ENCODE results near the gene HOXA3. TPM values are rescaled to one million over a fixed set of nuclear protein-coding genes. Genes with fewer than 3 reads are reported as not detected.

HOXA3 gene
- total RNA-seq, 2 experiments from 2014 or later, result not detected

DNA sequence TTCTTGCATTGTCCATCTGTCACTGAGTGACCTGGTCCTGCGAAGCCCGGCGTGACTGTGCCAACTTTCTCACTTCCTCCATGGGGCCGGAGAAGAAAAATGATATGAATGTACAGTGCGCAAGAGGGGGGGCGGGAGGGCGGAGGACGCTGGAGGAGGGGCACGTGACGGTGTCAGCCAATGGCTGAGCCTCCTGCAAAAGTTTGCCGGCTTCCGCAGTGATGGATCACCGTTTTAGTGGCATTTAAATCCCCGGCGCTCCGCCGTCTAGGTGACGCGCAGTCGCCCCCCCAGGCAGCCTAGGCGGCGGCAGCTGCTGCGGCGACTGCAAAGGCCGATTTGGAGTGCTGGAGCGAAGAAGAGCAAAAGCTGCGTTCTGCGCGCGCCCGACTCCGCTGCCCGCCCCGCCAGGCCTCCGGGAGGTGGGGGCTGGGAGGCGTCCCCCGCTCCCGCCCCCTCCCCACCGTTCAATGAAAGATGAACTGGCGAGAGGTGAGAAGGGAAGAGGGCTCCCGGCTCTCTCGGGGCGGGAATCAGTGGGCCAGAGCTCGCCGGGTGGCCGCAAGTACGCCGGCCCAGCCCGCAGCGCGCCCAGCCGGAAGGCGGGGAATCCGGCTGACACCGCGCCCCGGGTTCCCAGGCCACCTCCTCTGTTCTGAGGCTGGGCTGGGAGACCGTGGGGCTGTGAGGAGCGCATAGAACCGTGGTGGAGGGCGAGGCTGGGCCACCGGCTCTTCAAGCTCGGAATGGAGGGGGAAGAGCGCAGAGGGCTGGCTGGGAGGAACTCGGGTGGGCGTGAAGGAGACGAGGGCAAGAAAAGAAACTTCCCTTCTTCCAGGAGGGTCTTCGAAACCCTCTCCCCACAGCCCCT is 56.3 kb downstream of the HOXA3 start, which contains the start of gene HOXA1:
TSS of gene HOXA1 (minus strand) at position 104 of the 871 bp plus-strand sequence. CDS start at position 16, 88 bp downstream.
- CTCF ChIA-PET, result interaction anchor here (0.6 to 2.4 kb wide), 4 partner anchors 9 to 65 kb away, joined by 3 to 9 read pairs (median 4); no protein-coding TSS in a partner anchor

DNA sequence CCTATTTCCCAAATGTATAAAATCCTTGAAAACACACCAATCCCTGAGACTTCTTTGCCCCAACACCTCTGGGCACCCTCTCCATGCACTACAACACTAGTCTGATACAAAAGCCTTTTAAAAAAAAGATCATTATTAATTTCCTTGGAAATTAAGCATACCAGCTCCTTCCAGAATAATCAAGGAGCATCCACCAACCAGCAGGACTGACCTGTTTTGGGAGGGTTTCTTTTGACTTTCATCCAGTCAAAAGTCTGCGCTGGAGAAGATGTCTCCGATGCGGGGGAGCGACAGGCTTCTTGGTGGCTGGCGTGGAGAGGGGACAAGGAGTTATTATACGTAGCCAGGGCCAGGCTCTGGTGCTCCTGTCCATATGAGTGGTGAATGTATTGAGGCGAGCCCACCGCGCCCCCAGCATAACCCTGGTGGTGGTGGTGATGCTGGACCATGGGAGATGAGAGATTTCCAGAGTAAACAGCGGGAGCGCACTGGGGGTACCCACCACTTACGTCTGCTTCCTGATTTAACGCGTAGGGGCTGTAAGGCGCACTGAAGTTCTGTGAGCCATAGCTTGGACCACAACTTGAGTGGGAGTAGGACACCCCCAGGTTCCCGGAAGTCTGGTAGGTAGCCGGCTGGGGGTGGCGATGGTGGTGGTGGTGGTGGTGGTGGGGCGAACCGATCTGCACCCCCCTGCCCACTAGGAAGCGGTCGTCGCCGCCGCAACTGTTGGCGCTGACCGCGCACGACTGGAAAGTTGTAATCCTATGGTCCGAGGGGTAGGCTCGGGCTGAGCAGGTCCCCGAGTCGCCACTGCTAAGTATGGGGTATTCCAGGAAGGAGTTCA is 57.1 kb downstream of the HOXA3 start:
- DNase-seq (peak; percentile 44), ATAC-seq (peak; percentile 17)
- CTCF ChIA-PET, result interaction anchor here (0.6 to 1.8 kb wide), 3 partner anchors 33 to 413 kb away, joined by 3 to 5 read pairs (median 3); no protein-coding TSS in a partner anchor
- no peaks in the 10 kb centered on the region for H3K9me3 Mint-ChIP-seq
- peaks cover 50% of the 10 kb centered on the region for H3K27me3 Mint-ChIP-seq
- H3K36me3 Mint-ChIP-seq (ENCODE audit: low read depth), result peaks cover under 1% of the 10 kb centered on the region
- peak overlapping the region; percentile 77 for H3K4me3 Mint-ChIP-seq
- H3K27ac Mint-ChIP-seq, result peak overlapping the region; percentile 64
- intact Hi-C loops (cut with micrococcal nuclease), result no loop called here
- POLR2A ChIA-PET, result no interaction called here
- peaks cover 17% of the 10 kb centered on the region for H3K4me1 Mint-ChIP-seq (ENCODE audit: low read depth)
- TF ChIP-seq, protein P1, sequence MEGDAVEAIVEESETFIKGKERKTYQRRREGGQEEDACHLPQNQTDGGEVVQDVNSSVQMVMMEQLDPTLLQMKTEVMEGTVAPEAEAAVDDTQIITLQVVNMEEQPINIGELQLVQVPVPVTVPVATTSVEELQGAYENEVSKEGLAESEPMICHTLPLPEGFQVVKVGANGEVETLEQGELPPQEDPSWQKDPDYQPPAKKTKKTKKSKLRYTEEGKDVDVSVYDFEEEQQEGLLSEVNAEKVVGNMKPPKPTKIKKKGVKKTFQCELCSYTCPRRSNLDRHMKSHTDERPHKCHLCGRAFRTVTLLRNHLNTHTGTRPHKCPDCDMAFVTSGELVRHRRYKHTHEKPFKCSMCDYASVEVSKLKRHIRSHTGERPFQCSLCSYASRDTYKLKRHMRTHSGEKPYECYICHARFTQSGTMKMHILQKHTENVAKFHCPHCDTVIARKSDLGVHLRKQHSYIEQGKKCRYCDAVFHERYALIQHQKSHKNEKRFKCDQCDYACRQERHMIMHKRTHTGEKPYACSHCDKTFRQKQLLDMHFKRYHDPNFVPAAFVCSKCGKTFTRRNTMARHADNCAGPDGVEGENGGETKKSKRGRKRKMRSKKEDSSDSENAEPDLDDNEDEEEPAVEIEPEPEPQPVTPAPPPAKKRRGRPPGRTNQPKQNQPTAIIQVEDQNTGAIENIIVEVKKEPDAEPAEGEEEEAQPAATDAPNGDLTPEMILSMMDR (IDR thresholded peaks at IDR 0.05), result no peak

More for the DNA sequence above, 56.3 kb downstream of the HOXA3 start, which contains the start of gene HOXA1:
- peak; percentile 95 for ATAC-seq
- Mint-ChIP-seq H3K4me3 (peak within 1 kb of the TSS; percentile 77), H3K27me3 (peaks cover 50% of the 10 kb centered on the region), H3K9me3 (no peaks in the 10 kb centered on the region), H3K27ac (peak within 1 kb of the TSS; percentile 64), H3K36me3 (ENCODE audit: low read depth) (peaks cover 4% of the 10 kb centered on the region), H3K4me1 (ENCODE audit: low read depth) (peaks cover 17% of the 10 kb centered on the region)
- POLR2A ChIA-PET, result interaction anchor here (1.0 to 1.3 kb wide), 2 partner anchors 9 to 60 kb away, joined by 3 to 5 read pairs; partner anchors contain the start of gene HOXA7
- peak; percentile 90 for DNase-seq
- intact Hi-C loops (cut with micrococcal nuclease), result no loop called here
- TF ChIP-seq, protein P1 (IDR thresholded peaks at IDR 0.05), result no peak

- Mint-ChIP-seq H3K4me1 (ENCODE audit: low read depth) (peaks cover 17% of the 10 kb centered on the region), H3K4me3 (no peak overlapping the region), H3K27ac (no peak overlapping the region), H3K9me3 (no peaks in the 10 kb centered on the region), H3K27me3 (peaks cover 53% of the 10 kb centered on the region), H3K36me3 (ENCODE audit: low read depth) (no peaks in the 10 kb centered on the region)
- CTCF ChIA-PET, result interaction anchor here (0.8 to 1.8 kb wide), 4 partner anchors 56 to 412 kb away, joined by 3 to 5 read pairs (median 3); partner anchors contain the start of gene HOXA3
- intact Hi-C loops (cut with micrococcal nuclease), result no loop called here
- POLR2A ChIA-PET, result no interaction called here
- ATAC-seq, result no peak
- no peak for DNase-seq
- TF ChIP-seq, protein P1 (IDR thresholded peaks at IDR 0.05), result no peak
These were observed 57.9 kb downstream of the HOXA3 start for GRCh38 chr7:27094304-27095049.

- peaks cover 17% of the 10 kb centered on the region for H3K4me1 Mint-ChIP-seq (ENCODE audit: low read depth)
- DNase-seq, result no peak
- ChIA-PET POLR2A (interaction anchor here (0.7 kb wide), 1 partner anchor 95 kb away, joined by 3 read pairs; no protein-coding TSS in a partner anchor), CTCF (interaction anchor here (1.1 to 1.8 kb wide), 4 partner anchors 11 to 411 kb away, joined by 3 to 6 read pairs (median 4); partner anchors contain the start of gene HOXA3)
- no peak overlapping the region for H3K4me3 Mint-ChIP-seq
- ATAC-seq, result no peak
- no peaks in the 10 kb centered on the region for H3K9me3 Mint-ChIP-seq
- no peak overlapping the region for H3K27ac Mint-ChIP-seq
- no peaks in the 10 kb centered on the region for H3K36me3 Mint-ChIP-seq (ENCODE audit: low read depth)
- TF ChIP-seq, protein P1 (IDR thresholded peaks at IDR 0.05), result no peak
- peaks cover 59% of the 10 kb centered on the region for H3K27me3 Mint-ChIP-seq
- intact Hi-C loops (cut with micrococcal nuclease), result no loop called here
These were observed 59.0 kb downstream of the HOXA3 start for GRCh38 chr7:27093184-27093895.
